T-helper 9 cell (primary cell): ENCODE measurements around the gene HLA-DMA.

Experiments used
- DNase-seq: peaks from one replicate; pipeline ENCODE4 v3.0.0-alpha.2; 2020

HLA-DMA gene

DNA sequence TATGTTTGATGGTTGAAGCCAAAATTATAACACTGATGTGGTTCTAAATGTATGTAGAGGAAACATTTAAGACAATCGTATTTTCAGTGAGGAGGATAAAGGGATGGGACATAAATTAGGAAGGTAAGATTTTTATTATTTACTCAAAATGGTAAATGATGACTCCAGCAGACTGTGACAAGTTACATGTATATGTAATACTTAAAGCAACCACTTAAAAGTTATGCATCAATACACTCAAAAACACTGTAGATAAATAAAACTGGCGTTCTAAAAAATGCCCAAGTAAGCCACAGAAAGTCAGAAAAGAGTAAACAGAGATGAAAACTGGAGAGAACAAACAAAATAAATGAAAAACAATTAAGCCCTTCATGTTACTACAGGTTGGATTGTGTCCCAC, 30.8 kb downstream of the HLA-DMA start:
- DNase-seq = no peak

DNA sequence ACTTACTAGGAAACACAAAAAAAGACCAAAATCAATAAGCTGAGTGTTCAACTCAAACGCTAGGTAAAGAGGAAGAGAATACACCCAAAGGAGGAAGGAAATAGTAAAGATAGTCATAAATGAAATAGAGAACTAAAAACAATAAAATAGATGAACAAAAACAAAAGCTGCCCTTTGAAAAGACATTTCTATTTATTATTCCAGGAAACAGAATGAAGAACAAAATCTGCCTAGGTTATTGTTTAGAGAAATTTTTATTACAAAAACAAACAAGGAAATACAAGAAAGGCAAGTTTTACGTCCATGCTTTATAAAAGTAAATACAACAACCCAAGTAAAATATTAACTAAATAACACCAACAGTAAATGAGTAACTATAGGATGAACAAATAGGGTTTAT, 32.2 kb downstream of the HLA-DMA start:
- no peak for DNase-seq

- DNase-seq = no peak
These were observed 39.9 kb downstream of the HLA-DMA start for GRCh38 chr6:32912951-32913350.

DNA sequence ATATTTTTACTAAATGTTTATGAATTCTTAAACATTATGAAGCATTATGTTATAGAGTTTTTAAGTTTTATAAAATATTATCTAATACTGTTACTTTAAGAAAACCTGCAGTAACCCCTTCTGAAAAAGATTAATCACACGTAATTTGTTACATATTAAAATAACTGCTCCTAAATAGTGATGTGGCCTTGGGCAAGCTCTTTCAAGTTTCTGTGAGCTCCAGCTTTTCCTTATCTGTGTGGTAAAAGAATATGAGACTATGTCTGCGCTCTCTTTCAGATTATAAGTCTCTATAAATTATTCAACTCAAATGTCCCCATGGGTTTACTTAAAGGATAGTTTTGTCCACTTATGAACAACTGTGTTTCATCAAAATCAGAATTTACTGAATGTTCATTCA, 44.0 kb downstream of the HLA-DMA start:
- no peak for DNase-seq

DNA sequence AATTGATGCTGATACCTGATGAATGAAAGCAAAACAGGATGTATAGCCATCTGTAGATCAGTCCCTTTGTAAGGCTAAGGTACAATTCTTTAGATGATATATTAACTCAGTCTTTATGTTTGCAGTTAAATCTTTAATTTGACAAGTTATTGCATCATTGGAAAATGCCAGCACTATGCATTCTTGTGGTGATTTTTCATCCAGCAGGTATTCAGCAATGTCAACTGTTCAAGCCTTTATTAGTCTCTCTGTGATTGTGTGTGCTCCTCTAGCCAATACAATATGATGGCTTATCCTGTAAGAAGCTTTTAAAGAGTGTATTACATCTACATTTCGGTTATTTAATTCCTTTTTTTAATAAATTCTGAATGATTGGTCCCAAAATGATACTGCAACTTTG, 46.4 kb downstream of the HLA-DMA start:
- no peak for DNase-seq

GRCh38 chr6:32905078-32905477, 47.8 kb downstream of the HLA-DMA start:
- DNase-seq = no peak

DNA sequence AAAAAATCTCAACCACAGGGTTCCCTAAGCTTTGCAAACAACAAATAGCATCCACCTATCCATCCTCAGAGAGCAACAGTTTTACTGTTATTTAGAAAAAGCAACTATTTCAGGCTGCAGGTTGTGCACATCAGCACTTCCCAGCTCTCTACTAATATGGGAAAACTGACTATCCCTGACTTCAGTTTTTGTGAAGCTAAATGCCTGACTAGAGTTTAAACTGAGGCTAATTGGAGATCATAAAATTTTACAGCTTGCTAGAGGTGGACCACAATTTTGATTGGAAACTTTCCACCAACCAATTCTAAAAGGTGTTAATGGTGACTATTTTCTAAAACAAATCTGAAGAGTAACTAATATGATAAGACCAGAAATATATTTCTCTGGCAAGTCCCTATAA, 48.9 kb downstream of the HLA-DMA start:
- DNase-seq = no peak
